Left lung (tissue), 10 donors: ENCODE data around the gene CASKIN2. TPM values are rescaled to one million over a fixed set of nuclear protein-coding genes. Genes with fewer than 3 reads are reported as not detected.

ENCODE experiments used
- ATAC-seq: fragments of 200-7000 bp; cut with Tn5 transposase; one replicate; pipeline ENCODE4 v1.9.1; 2020; ENCODE audit warnings: moderate library complexity
- DNase-seq, 4 donors: peaks; one replicate each; pipeline ENCODE4 v3.0.0-alpha.2; 2013 to 2020
- H3K27ac ChIP-seq, 2 donors: fragments of 200-600 bp; sonication (generic) in 1 of 2; one replicate each; pipeline versions ENCODE4 v1.5.0 to v1.8.0; 2020 to 2021
- H3K27me3 ChIP-seq, 2 donors: fragments of 200-600 bp; sonication (generic) in 1 of 2; one replicate each; pipeline versions ENCODE4 v1.5.0 to v1.8.0; 2020 to 2021
- H3K36me3 ChIP-seq, 2 donors: fragments of 200-600 bp; sonication (generic) in 1 of 2; one replicate each; pipeline versions ENCODE4 v1.5.0 to v1.8.0; 2020 to 2021
- H3K4me1 ChIP-seq, 2 donors: fragments of 200-600 bp; one replicate each; pipeline ENCODE4 v1.8.0; 2021
- H3K4me3 ChIP-seq, 2 donors: fragments of 200-600 bp; sonication (generic) in 1 of 2; one replicate each; pipeline versions ENCODE4 v1.5.0 to v1.8.0; 2020 to 2021; ENCODE audit warnings: mild to moderate bottlenecking in 1 of 2
- H3K9me3 ChIP-seq, 2 donors: fragments of 200-600 bp; sonication (generic) in 1 of 2; one replicate each; pipeline versions ENCODE4 v1.5.0 to v1.8.0; 2020 to 2021
- CTCF ChIP-seq, 2 donors: fragments of 200-600 bp; sonication (generic) in 1 of 2; IDR thresholded peaks; one replicate each; pipeline versions ENCODE4 v1.5.0 to v1.8.0; 2021; ENCODE audit warnings: antibody characterized with exemption in 2 of 2
- intact Hi-C, 2 donors: fragments of 100-400 bp; cut with DNase I; formaldehyde crosslinking; loops; one replicate each; pipeline versions ENCODE4 v1.11.2 to v1.14.2; 2022
- polyA plus RNA-seq, 6 donors: library from polyadenylated mRNA; unstranded; fragments of 120-200 nt; gene quantifications; one replicate each; pipeline ENCODE4 v1.2.1, GENCODE V29; 2013; ENCODE audit not compliant: insufficient read length in 6 of 6
- total RNA-seq, 2 donors: library from RNA; stranded (reverse); fragmentation: NEBNext Ultra II Directional; extraction: Animal tissue kit (Norgen Biotek cat#: 25700); gene quantifications; one replicate each; pipeline ENCODE4 v1.2.1, GENCODE V29; 2021
- donor health status: DM: no; HTN: yes; CAD: no.
- donor health status: DM: no; HTN: no; CAD: no.

The CASKIN2 gene
- total and polyA plus RNA-seq, 8 donors: 17.9 to 74.4 (median 28.6) TPM

DNA sequence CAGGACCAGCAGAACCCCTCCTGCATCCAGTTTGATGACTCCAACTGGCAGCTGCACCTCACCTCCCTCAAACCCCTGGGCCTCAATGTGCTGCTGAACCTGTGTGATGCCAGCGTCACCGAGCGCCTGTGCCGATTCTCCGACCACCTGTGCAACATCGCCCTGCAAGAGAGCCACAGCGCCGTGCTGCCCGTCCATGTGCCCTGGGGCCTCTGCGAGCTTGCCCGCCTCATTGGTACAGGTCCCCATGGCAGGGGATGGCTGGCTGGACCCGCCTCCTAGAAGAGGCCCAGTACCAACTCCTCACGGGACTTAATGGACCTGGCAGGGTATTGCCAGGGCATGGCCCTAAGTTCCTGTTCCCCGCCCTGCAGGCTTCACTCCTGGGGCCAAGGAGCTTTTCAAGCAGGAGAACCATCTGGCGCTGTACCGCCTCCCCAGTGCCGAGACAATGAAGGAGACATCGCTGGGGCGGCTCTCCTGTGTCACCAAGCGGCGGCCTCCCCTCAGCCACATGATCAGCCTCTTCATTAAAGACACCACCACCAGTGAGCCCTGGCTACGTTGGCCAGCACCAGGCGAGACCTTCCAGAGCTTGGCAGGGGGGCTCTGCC, 22.7 kb downstream of the CASKIN2 start:
- Histone ChIP-seq H3K27ac (no peak overlapping the region), H3K9me3 (no peaks in the 10 kb centered on the region), H3K4me1 (peaks cover 0 to 26% of the 10 kb centered on the region in 2 donors), H3K4me3 (no peak overlapping the region), H3K27me3 (no peaks in the 10 kb centered on the region), H3K36me3 (peaks cover 0 to 84% of the 10 kb centered on the region in 2 donors)
- TF ChIP-seq CTCF (IDR thresholded peaks at IDR 0.05): no peak
- ATAC-seq (no peak), DNase-seq (peak in 1 of 4 donors; percentile 77)
- intact Hi-C loops: no loop called here

DNA sequence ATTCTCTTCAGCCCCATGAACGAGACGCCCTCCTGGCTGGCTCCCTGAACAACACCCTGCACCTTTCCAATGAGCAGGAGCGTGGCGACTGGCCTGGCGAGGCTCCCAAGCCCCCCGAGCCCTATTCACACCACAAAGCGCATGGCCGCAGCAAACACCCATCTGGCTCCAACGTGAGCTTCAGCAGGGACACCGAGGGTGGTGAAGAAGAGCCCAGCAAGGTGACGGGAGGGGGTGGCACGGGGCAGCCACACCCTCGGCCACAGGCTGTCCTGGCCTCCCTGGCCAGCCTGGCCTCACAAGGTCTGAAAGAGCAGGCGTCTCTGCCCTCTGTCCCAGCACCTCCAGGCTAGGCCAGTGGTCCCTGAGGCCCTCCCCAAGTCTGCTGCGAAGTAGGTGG, 23.7 kb downstream of the CASKIN2 start:
- intact Hi-C loops: no loop called here
- TF ChIP-seq CTCF (IDR thresholded peaks at IDR 0.05): no peak
- Histone ChIP-seq H3K27me3 (no peaks in the 10 kb centered on the region), H3K9me3 (no peaks in the 10 kb centered on the region), H3K27ac (no peak overlapping the region), H3K4me3 (no peak overlapping the region), H3K36me3 (peaks cover 0 to 74% of the 10 kb centered on the region in 2 donors), H3K4me1 (peaks cover 5 to 36% of the 10 kb centered on the region in 2 donors)
- peak in 1 of 4 donors; percentile 51 for DNase-seq
- ATAC-seq: no peak

DNA sequence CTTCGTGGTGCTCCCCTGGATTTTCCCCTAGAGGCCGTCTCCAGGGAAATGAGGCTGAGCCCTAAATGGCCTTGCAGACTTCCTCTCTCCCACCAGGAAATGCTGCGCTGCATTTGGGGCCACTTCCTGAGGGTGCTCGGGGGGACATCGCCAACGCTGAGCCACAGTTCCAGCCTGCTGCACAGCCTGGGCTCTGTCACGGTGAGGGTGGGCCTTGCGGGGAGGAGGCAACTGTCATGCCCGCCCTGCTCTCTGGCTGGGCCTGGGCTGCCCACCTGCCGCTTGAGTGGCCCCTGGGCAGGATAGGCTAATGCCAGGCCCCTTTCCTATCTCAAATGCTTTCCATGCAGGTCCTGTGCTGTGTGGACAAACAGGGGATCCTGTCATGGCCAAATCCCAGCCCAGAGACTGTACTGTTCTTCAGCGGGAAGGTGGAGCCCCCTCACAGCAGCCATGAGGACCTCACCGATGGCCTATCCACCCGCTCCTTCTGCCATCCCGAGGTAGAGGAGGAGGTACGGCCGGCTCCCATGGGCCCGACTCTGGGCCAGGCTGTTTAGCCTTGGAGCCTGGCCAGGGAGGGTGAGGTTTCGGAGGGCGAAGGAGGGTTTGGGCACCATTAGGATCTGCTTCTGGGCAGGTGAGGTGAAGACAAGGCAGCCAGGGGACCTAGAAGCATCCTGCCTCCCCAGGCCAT, 24.2 kb downstream of the CASKIN2 start:
- no peaks in the 10 kb centered on the region for H3K27me3 ChIP-seq
- DNase-seq (peak in 1 of 4 donors; percentile 67), ATAC-seq (no peak)
- intact Hi-C loops: no loop called here
- peaks cover 5 to 42% of the 10 kb centered on the region in 2 donors for H3K4me1 ChIP-seq
- no peak for TF ChIP-seq CTCF (IDR thresholded peaks at IDR 0.05)
- H3K36me3 ChIP-seq: peaks cover 0 to 73% of the 10 kb centered on the region in 2 donors
- peak overlapping the region in 1 of 2 donors; percentile 65 for H3K27ac ChIP-seq
- no peak overlapping the region for H3K4me3 ChIP-seq
- no peaks in the 10 kb centered on the region for H3K9me3 ChIP-seq

- H3K36me3 ChIP-seq: peaks cover 0 to 69% of the 10 kb centered on the region in 2 donors
- DNase-seq: peak in 1 of 4 donors; percentile 61
- TF ChIP-seq CTCF (IDR thresholded peaks at IDR 0.05): no peak
These were observed 25.1 kb downstream of the CASKIN2 start for GRCh38 chr17:75490173-75490743.

GRCh38 chr17:75489511-75489955, 25.8 kb downstream of the CASKIN2 start:
- no peak for TF ChIP-seq CTCF (IDR thresholded peaks at IDR 0.05)
- H3K27me3 ChIP-seq: no peaks in the 10 kb centered on the region
- peaks cover 0 to 62% of the 10 kb centered on the region in 2 donors for H3K36me3 ChIP-seq
- no peak for ATAC-seq
- peaks cover 5 to 47% of the 10 kb centered on the region in 2 donors for H3K4me1 ChIP-seq
- H3K27ac ChIP-seq: peak overlapping the region in 1 of 2 donors; percentile 65
- intact Hi-C loops: no loop called here
- H3K4me3 ChIP-seq: no peak overlapping the region
- DNase-seq: no peak
- no peaks in the 10 kb centered on the region for H3K9me3 ChIP-seq

More at GRCh38 chr17:75490173-75490743, 25.1 kb downstream of the CASKIN2 start:
- H3K27me3 ChIP-seq: no peaks in the 10 kb centered on the region
- H3K27ac ChIP-seq: peak overlapping the region in 1 of 2 donors; percentile 65
- no peaks in the 10 kb centered on the region for H3K9me3 ChIP-seq
- H3K4me1 ChIP-seq: peaks cover 5 to 47% of the 10 kb centered on the region in 2 donors
- ATAC-seq: peak; percentile 62
- H3K4me3 ChIP-seq: no peak overlapping the region
- intact Hi-C loops: no loop called here
